Hepatocyte (in vitro differentiated cells): ENCODE results near the gene SPACDR. TPM values are rescaled to one million over a fixed set of nuclear protein-coding genes. Genes with fewer than 3 reads are reported as not detected.
A peak's percentile ranks its signal among the peaks of the same experiment; 100 is the strongest.

Experiments used
- DNase-seq: peaks from one replicate; pipeline ENCODE4 v3.0.0-alpha.2; 2016; ENCODE audit warnings: low spot score
- H2AFZ ChIP-seq: fragments of 200-600 bp; sonication (generic); 2 replicates; pipeline ENCODE4 v1.6.0; 2016; ENCODE audit warnings: antibody characterized with exemption, mild to moderate bottlenecking
- H3K27ac ChIP-seq: fragments of 200-600 bp; sonication (generic); 2 replicates; pipeline ENCODE4 v1.5.1; 2016; ENCODE audit warnings: mild to moderate bottlenecking
- H3K27me3 ChIP-seq: fragments of 200-600 bp; sonication (generic); 2 replicates; pipeline ENCODE4 v1.6.1; 2016
- H3K36me3 ChIP-seq: fragments of 200-600 bp; sonication (generic); replicated peaks from 2 replicates; pipeline ENCODE4 v1.5.1; 2016; ENCODE audit warnings: low read depth; ENCODE audit not compliant: insufficient read depth
- H3K4me1 ChIP-seq: fragments of 200-600 bp; sonication (generic); 2 replicates; pipeline ENCODE4 v1.5.1; 2016; ENCODE audit warnings: mild to moderate bottlenecking, moderate library complexity; ENCODE audit not compliant: insufficient read depth
- H3K4me2 ChIP-seq: fragments of 200-600 bp; sonication (generic); 2 replicates; pipeline ENCODE4 v1.6.0; 2016
- H3K4me3 ChIP-seq: fragments of 200-600 bp; sonication (generic); 2 replicates; pipeline ENCODE4 v1.5.1; 2016; ENCODE audit warnings: mild to moderate bottlenecking
- H3K79me2 ChIP-seq: fragments of 200-600 bp; sonication (generic); 2 replicates; pipeline ENCODE4 v1.6.0; 2017; ENCODE audit warnings: mild to moderate bottlenecking
- H3K9me2 ChIP-seq: fragments of 200-600 bp; sonication (generic); replicated peaks from 2 replicates; pipeline ENCODE4 v1.6.0; 2017; ENCODE audit warnings: mild to moderate bottlenecking; ENCODE audit not compliant: insufficient read depth
- H3K9me3 ChIP-seq: fragments of 200-600 bp; sonication (generic); 2 replicates; pipeline ENCODE4 v1.5.1; 2016; ENCODE audit warnings: low read depth, mild to moderate bottlenecking
- H4K20me1 ChIP-seq: fragments of 200-600 bp; sonication (generic); 2 replicates; pipeline ENCODE4 v1.6.0; 2016; ENCODE audit warnings: mild to moderate bottlenecking; ENCODE audit not compliant: insufficient read depth, poor library complexity, severe bottlenecking
- CTCF ChIP-seq: fragments of 200-600 bp; sonication (generic); IDR thresholded peaks from 2 replicates; pipeline ENCODE4 v1.5.1; 2016; ENCODE audit warnings: antibody characterized with exemption, mild to moderate bottlenecking; ENCODE audit not compliant: poor library complexity
- EZH2 ChIP-seq: fragments of 200-600 bp; sonication (generic); IDR thresholded peaks from 2 replicates; pipeline ENCODE4 v1.6.1; 2016; ENCODE audit warnings: antibody characterized with exemption, mild to moderate bottlenecking, borderline replicate concordance
- EZH2phosphoT487 ChIP-seq: fragments of 200-600 bp; sonication (generic); IDR thresholded peaks from one replicate; pipeline ENCODE4 v1.6.1; 2018; ENCODE audit warnings: antibody characterized with exemption, mild to moderate bottlenecking, low read depth, moderate library complexity; ENCODE audit not compliant: unreplicated experiment, severe bottlenecking
- WGBS: methylation state at CpG from one replicate; pipeline ENCODE4 v1.1.6; 2016; ENCODE audit warnings: low lambda C conversion rate; ENCODE audit errors: missing lambda C conversion rate; 5-methylcytosine and 5-hydroxymethylcytosine counted together
- polyA plus RNA-seq: library from polyadenylated mRNA; unstranded; fragments of >200 nt; fragmentation: Nextera tagmentation; extraction: Ambion mirVana; gene quantifications from 2 replicates; pipeline ENCODE4 v1.2.1, GENCODE V29; 2016
- total RNA-seq: library from RNA; depleted of rRNA; stranded (reverse); fragments of >200 nt; gene quantifications from 2 replicates; pipeline ENCODE4 v1.2.3, GENCODE V29; 2014

SPACDR gene
- total and polyA plus RNA-seq, 2 experiments from 2014 or later = 0.13 TPM; not detected in 1

- H2AFZ ChIP-seq = no peak overlapping the region
- peaks cover 3% of the 10 kb centered on the region for H4K20me1 ChIP-seq
- H3K4me1 ChIP-seq = peaks cover 35% of the 10 kb centered on the region
- no peaks in the 10 kb centered on the region for H3K9me3 ChIP-seq
- no peak overlapping the region for H3K27ac ChIP-seq
- WGBS = 93% methylated on average over 21 of the region's 21 CpGs
- TF ChIP-seq EZH2phosphoT487 = no peak
- TF ChIP-seq EZH2 = no peak
- TF ChIP-seq CTCF = no peak
- H3K4me2 ChIP-seq = peak overlapping the region; percentile 74
- H3K9me2 ChIP-seq = no peaks in the 10 kb centered on the region
- peaks cover 54% of the 10 kb centered on the region for H3K79me2 ChIP-seq
- DNase-seq = no peak
- no peaks in the 10 kb centered on the region for H3K27me3 ChIP-seq
- H3K4me3 ChIP-seq = no peak overlapping the region
- H3K36me3 ChIP-seq = no peaks in the 10 kb centered on the region
Measured at GRCh38 chr7:100432621-100433275, 31.3 kb downstream of the SPACDR start.

- no peak overlapping the region for H3K27ac ChIP-seq
- 84% methylated on average over 4 of the region's 4 CpGs for WGBS
- peaks cover 54% of the 10 kb centered on the region for H3K79me2 ChIP-seq
Measured at GRCh38 chr7:100432053-100432452, 32.0 kb downstream of the SPACDR start.

GRCh38 chr7:100431286-100431735, 32.7 kb downstream of the SPACDR start:
- no peaks in the 10 kb centered on the region for H3K36me3 ChIP-seq
- DNase-seq = no peak
- peak overlapping the region; percentile 74 for H3K4me2 ChIP-seq
- peaks cover 3% of the 10 kb centered on the region for H4K20me1 ChIP-seq
- peaks cover 35% of the 10 kb centered on the region for H3K4me1 ChIP-seq
- TF ChIP-seq CTCF (no peak), EZH2 (no peak), EZH2phosphoT487 (no peak)
- 96% methylated on average over 22 of the region's 23 CpGs for WGBS
- H3K27ac ChIP-seq = no peak overlapping the region
- peaks cover 54% of the 10 kb centered on the region for H3K79me2 ChIP-seq
- H3K4me3 ChIP-seq = no peak overlapping the region
- no peaks in the 10 kb centered on the region for H3K9me2 ChIP-seq
- no peaks in the 10 kb centered on the region for H3K9me3 ChIP-seq
- H2AFZ ChIP-seq = no peak overlapping the region
- no peaks in the 10 kb centered on the region for H3K27me3 ChIP-seq

More at GRCh38 chr7:100432053-100432452, 32.0 kb downstream of the SPACDR start:
- Histone ChIP-seq H3K36me3 (no peaks in the 10 kb centered on the region), H4K20me1 (peaks cover 3% of the 10 kb centered on the region), H3K9me2 (no peaks in the 10 kb centered on the region), H3K27me3 (no peaks in the 10 kb centered on the region), H3K4me1 (peaks cover 35% of the 10 kb centered on the region), H3K9me3 (no peaks in the 10 kb centered on the region), H3K4me3 (no peak overlapping the region), H2AFZ (no peak overlapping the region), H3K4me2 (peak overlapping the region; percentile 74)
- no peak for TF ChIP-seq CTCF
- no peak for DNase-seq
